ACHN (cell line): ENCODE data around the gene ZFYVE26.

Experiments
- DNase-seq: peaks from one replicate; pipeline ENCODE4 v3.0.0-alpha.2; 2015
- in situ Hi-C: cut with HindIII; loops from 2 replicates; pipeline ENCODE4 v1.10.0; 2017; ENCODE audit warnings: low sequenced_read_pairs, low pct_ligation_motif_present, low pct_unique_long_range_greater_than_20kb

Gene ZFYVE26

GRCh38 chr14:67764496-67764895 lies 51.9 kb downstream of the ZFYVE26 start:
- in situ Hi-C loops = no loop called here
- no peak for DNase-seq

GRCh38 chr14:67763158-67763822 lies 53.1 kb downstream of the ZFYVE26 start:
- DNase-seq = no peak

GRCh38 chr14:67762051-67762450 lies 54.3 kb downstream of the ZFYVE26 start:
- in situ Hi-C loops = no loop called here
- no peak for DNase-seq

More at GRCh38 chr14:67763158-67763822, 53.1 kb downstream of the ZFYVE26 start:
- in situ Hi-C loops = no loop called here

GRCh38 chr14:67759916-67760315 lies 56.5 kb downstream of the ZFYVE26 start:
- in situ Hi-C loops = no loop called here
- no peak for DNase-seq

GRCh38 chr14:67757175-67757574 lies 59.2 kb downstream of the ZFYVE26 start:
- in situ Hi-C loops = no loop called here
- DNase-seq = no peak

- in situ Hi-C loops = no loop called here
- DNase-seq = no peak
These were observed 59.9 kb downstream of the ZFYVE26 start for GRCh38 chr14:67756496-67756895.

- in situ Hi-C loops = no loop called here
These were observed 66.9 kb downstream of the ZFYVE26 start for GRCh38 chr14:67749341-67750084.

GRCh38 chr14:67748312-67748711 lies 68.1 kb downstream of the ZFYVE26 start:
- no peak for DNase-seq
- in situ Hi-C loops = no loop called here

More at GRCh38 chr14:67749341-67750084, 66.9 kb downstream of the ZFYVE26 start:
- DNase-seq = no peak

- in situ Hi-C loops = no loop called here
These were observed 69.5 kb downstream of the ZFYVE26 start for GRCh38 chr14:67746927-67747326.

GRCh38 chr14:67744046-67744445 lies 72.3 kb downstream of the ZFYVE26 start:
- no peak for DNase-seq
- in situ Hi-C loops = no loop called here

More at GRCh38 chr14:67746927-67747326, 69.5 kb downstream of the ZFYVE26 start:
- DNase-seq = no peak

- in situ Hi-C loops = no loop called here
- peak; percentile 88 for DNase-seq
These were observed 77.5 kb downstream of the ZFYVE26 start for GRCh38 chr14:67738740-67739504.

GRCh38 chr14:67736771-67737170 lies 79.6 kb downstream of the ZFYVE26 start:
- in situ Hi-C loops = no loop called here
- DNase-seq = no peak

GRCh38 chr14:67735336-67736147 lies 80.8 kb downstream of the ZFYVE26 start:
- in situ Hi-C loops = no loop called here
- no peak for DNase-seq

GRCh38 chr14:67734675-67735074 lies 81.7 kb downstream of the ZFYVE26 start:
- DNase-seq = no peak
- in situ Hi-C loops = no loop called here

- in situ Hi-C loops = no loop called here
- DNase-seq = no peak
These were observed 82.8 kb downstream of the ZFYVE26 start for GRCh38 chr14:67733616-67734015.

GRCh38 chr14:67729072-67729885 lies 87.1 kb downstream of the ZFYVE26 start:
- DNase-seq = no peak
- in situ Hi-C loops = no loop called here

GRCh38 chr14:67728258-67728657 lies 88.1 kb downstream of the ZFYVE26 start:
- in situ Hi-C loops = no loop called here
- DNase-seq = no peak

- in situ Hi-C loops = no loop called here
These were observed 89.0 kb downstream of the ZFYVE26 start for GRCh38 chr14:67727361-67727760.

More at GRCh38 chr14:67727361-67727760, 89.0 kb downstream of the ZFYVE26 start:
- DNase-seq = no peak
